GM12801 (cell line): Measurements from ENCODE around the gene FILIP1.

ENCODE experiments used
- CTCF ChIP-seq: IDR thresholded peaks from one replicate; pipeline ENCODE4 v1.5.1; 2011; ENCODE audit warnings: control low read depth; ENCODE audit not compliant: insufficient read length; ENCODE audit errors: extremely low read depth

The FILIP1 gene

GRCh38 chr6:75483136-75483952 is 10.3 kb downstream of the FILIP1 start:
- no peak for TF ChIP-seq CTCF

- TF ChIP-seq CTCF = no peak
Measured at GRCh38 chr6:75481936-75482593, 11.5 kb downstream of the FILIP1 start.

- TF ChIP-seq CTCF = no peak
Measured at GRCh38 chr6:75481394-75481793, 12.2 kb downstream of the FILIP1 start.

GRCh38 chr6:75480425-75480824 is 13.2 kb downstream of the FILIP1 start:
- no peak for TF ChIP-seq CTCF

GRCh38 chr6:75479712-75480111 is 13.9 kb downstream of the FILIP1 start:
- no peak for TF ChIP-seq CTCF

- no peak for TF ChIP-seq CTCF
Measured at GRCh38 chr6:75478929-75479328, 14.7 kb downstream of the FILIP1 start.

- no peak for TF ChIP-seq CTCF
Measured at GRCh38 chr6:75472885-75473284, 20.7 kb downstream of the FILIP1 start.
